Upper lobe of left lung (tissue), 6 donors: Measurements from ENCODE around the gene CNOT4. TPM values are rescaled to one million over a fixed set of nuclear protein-coding genes. Genes with fewer than 3 reads are reported as not detected.

Experiments
- ATAC-seq, 2 donors: fragments of 200-7000 bp; cut with Tn5 transposase; one replicate each; pipeline ENCODE4 v1.9.1; 2022; ENCODE audit warnings: mild to moderate bottlenecking in 2 of 2, moderate library complexity in 2 of 2; ENCODE audit not compliant: low FRiP score in 2 of 2
- DNase-seq, 2 donors: peaks; one replicate each; pipeline ENCODE4 v3.0.0-alpha.2; 2019 to 2020
- H3K27ac ChIP-seq, 4 donors: fragments of 200-600 bp; sonication (generic); one replicate each; pipeline ENCODE4 v1.5.1; 2016 to 2019
- H3K27me3 ChIP-seq, 4 donors: fragments of 200-600 bp; sonication (generic); one replicate each; pipeline ENCODE4 v1.5.1; 2017 to 2019
- H3K36me3 ChIP-seq, 4 donors: fragments of 200-600 bp; sonication (generic); one replicate each; pipeline ENCODE4 v1.5.1; 2016 to 2019
- H3K4me1 ChIP-seq, 4 donors: fragments of 200-600 bp; sonication (generic); one replicate each; pipeline ENCODE4 v1.5.1; 2018 to 2019
- H3K4me3 ChIP-seq, 4 donors: fragments of 200-600 bp; sonication (generic); one replicate each; pipeline ENCODE4 v1.5.1; 2017 to 2019; ENCODE audit warnings: mild to moderate bottlenecking in 2 of 4, moderate library complexity in 1 of 4
- H3K9me3 ChIP-seq, 4 donors: fragments of 200-600 bp; sonication (generic); one replicate each; pipeline ENCODE4 v1.5.1; 2018 to 2019
- EP300 ChIP-seq, 4 donors: sonication (generic); formaldehyde crosslinking; IDR thresholded peaks; one replicate each; pipeline ENCODE4 v1.5.1; 2017; ENCODE audit warnings: antibody characterized with exemption in 4 of 4, control low read depth in 2 of 4
- POLR2A ChIP-seq, 4 donors: fragments of 450-650 bp; IDR thresholded peaks; one replicate each; pipeline ENCODE4 v1.5.1; 2016 to 2017; ENCODE audit warnings: antibody characterized with exemption in 4 of 4, mild to moderate bottlenecking in 2 of 4
- POLR2AphosphoS5 ChIP-seq, 2 donors: sonication (generic); formaldehyde crosslinking; IDR thresholded peaks; one replicate each; pipeline ENCODE4 v1.5.1; 2017; ENCODE audit warnings: antibody characterized with exemption in 2 of 2
- WGBS, 2 donors: methylation state at CpG; one replicate each; pipeline ENCODE4 v1.1.5; 2017 to 2018; 5-methylcytosine and 5-hydroxymethylcytosine counted together
- total RNA-seq, 6 donors: library from RNA; depleted of rRNA in 4 of 6; stranded (reverse); fragments of >200 nt in 4 of 6; gene quantifications; one replicate each; pipeline versions ENCODE4 v1.1.0 to v1.2.1, GENCODE V29; 2016 to 2021
- TF ChIP-seq, protein P1 (sequence below), 6 experiments: fragments of 450-650 bp in 4 of 6; fragments of 200-600 bp in 2 of 6; sonication (generic) in 2 of 6; IDR thresholded peaks; one replicate each; pipeline ENCODE4 v1.5.1; 2016 to 2019; ENCODE audit warnings: antibody characterized with exemption in 6 of 6
- donor health status: DM: no; HTN: no; CAD: no; lungs with moderate emphysema.
- donor health status: DM: no; HTN: yes; CAD: no; lungs with severe emphysema.

Gene CNOT4
- total RNA-seq, 6 donors from 2014 or later = 12.1 to 25.7 (median 19.5) TPM

DNA sequence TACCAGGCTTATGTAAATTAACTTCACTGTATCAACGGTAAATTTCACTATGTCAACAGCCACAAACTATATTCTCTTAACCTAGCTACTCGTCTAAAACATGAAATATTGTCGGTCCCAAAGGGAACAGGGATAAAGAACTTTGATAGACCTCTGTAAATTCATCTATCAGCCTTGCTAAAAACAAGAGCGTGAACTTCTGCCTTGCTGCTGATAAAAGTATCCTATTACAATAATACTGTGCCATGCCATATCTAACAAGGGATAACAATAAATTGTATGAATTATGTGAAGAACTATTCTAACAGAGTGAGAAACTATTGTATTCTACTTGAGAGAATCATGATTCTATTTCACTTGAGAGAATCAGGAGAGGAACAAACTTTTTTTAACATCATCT lies 117.2 kb downstream of the CNOT4 start:
- ATAC-seq (no peak), DNase-seq (no peak)
- Histone ChIP-seq H3K36me3 (peaks cover 6 to 30% (median 11%) of the 10 kb centered on the region in 4 donors), H3K4me3 (no peak overlapping the region), H3K9me3 (no peaks in the 10 kb centered on the region), H3K4me1 (peaks cover 0 to 6% (median 2%) of the 10 kb centered on the region in 4 donors), H3K27me3 (no peaks in the 10 kb centered on the region), H3K27ac (no peak overlapping the region)
- WGBS, 2 donors = 74 to 86% methylated on average over 4 of the region's 4 CpGs
- TF ChIP-seq POLR2A (IDR thresholded peaks at IDR 0.05) = no peak
- TF ChIP-seq EP300 (IDR thresholded peaks at IDR 0.05) = no peak
- TF ChIP-seq, protein P1, sequence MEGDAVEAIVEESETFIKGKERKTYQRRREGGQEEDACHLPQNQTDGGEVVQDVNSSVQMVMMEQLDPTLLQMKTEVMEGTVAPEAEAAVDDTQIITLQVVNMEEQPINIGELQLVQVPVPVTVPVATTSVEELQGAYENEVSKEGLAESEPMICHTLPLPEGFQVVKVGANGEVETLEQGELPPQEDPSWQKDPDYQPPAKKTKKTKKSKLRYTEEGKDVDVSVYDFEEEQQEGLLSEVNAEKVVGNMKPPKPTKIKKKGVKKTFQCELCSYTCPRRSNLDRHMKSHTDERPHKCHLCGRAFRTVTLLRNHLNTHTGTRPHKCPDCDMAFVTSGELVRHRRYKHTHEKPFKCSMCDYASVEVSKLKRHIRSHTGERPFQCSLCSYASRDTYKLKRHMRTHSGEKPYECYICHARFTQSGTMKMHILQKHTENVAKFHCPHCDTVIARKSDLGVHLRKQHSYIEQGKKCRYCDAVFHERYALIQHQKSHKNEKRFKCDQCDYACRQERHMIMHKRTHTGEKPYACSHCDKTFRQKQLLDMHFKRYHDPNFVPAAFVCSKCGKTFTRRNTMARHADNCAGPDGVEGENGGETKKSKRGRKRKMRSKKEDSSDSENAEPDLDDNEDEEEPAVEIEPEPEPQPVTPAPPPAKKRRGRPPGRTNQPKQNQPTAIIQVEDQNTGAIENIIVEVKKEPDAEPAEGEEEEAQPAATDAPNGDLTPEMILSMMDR (IDR thresholded peaks at IDR 0.05) = no peak
- no peak for TF ChIP-seq POLR2AphosphoS5 (IDR thresholded peaks at IDR 0.05)

DNA sequence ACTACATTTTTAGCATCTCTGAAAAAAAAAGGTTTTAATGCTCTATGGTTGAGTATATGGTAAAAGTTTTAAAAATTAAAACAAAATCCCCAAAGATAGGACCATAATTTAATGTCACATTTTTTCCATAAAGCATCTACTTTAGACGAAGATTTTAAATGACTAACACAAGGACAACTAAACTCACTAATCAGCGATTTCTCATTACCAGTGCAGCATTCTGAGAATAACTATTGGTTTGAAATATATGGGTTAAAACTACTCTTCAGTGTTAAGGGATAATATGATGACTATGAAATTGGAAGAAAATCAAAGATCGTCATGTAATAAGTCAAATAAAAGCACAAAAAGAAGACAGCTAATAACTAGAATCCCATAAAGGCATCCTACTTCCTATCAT lies 118.4 kb downstream of the CNOT4 start:
- peaks cover 0 to 6% (median 2%) of the 10 kb centered on the region in 4 donors for H3K4me1 ChIP-seq
- DNase-seq (no peak), ATAC-seq (no peak)
- H3K9me3 ChIP-seq = no peaks in the 10 kb centered on the region
- peaks cover 6 to 30% (median 11%) of the 10 kb centered on the region in 4 donors for H3K36me3 ChIP-seq
- H3K27ac ChIP-seq = no peak overlapping the region
- no peak overlapping the region for H3K4me3 ChIP-seq
- WGBS, 2 donors = 89 to 91% methylated on average over 3 of the region's 3 CpGs
- no peak for TF ChIP-seq EP300 (IDR thresholded peaks at IDR 0.05)
- no peak for TF ChIP-seq POLR2AphosphoS5 (IDR thresholded peaks at IDR 0.05)
- TF ChIP-seq, protein P1 (IDR thresholded peaks at IDR 0.05) = no peak
- no peak for TF ChIP-seq POLR2A (IDR thresholded peaks at IDR 0.05)
- H3K27me3 ChIP-seq = no peaks in the 10 kb centered on the region

- Histone ChIP-seq H3K36me3 (peaks cover 6 to 30% (median 11%) of the 10 kb centered on the region in 4 donors), H3K27me3 (no peaks in the 10 kb centered on the region), H3K4me1 (peaks cover 0 to 6% (median 2%) of the 10 kb centered on the region in 4 donors), H3K4me3 (no peak overlapping the region), H3K27ac (no peak overlapping the region), H3K9me3 (no peaks in the 10 kb centered on the region)
- ATAC-seq = no peak
- TF ChIP-seq POLR2A (IDR thresholded peaks at IDR 0.05) = no peak
- no peak for TF ChIP-seq EP300 (IDR thresholded peaks at IDR 0.05)
- no peak for TF ChIP-seq POLR2AphosphoS5 (IDR thresholded peaks at IDR 0.05)
- TF ChIP-seq, protein P1 (IDR thresholded peaks at IDR 0.05) = no peak
- no peak for DNase-seq
Observed at GRCh38 chr7:135390829-135391228, 119.1 kb downstream of the CNOT4 start.

DNA sequence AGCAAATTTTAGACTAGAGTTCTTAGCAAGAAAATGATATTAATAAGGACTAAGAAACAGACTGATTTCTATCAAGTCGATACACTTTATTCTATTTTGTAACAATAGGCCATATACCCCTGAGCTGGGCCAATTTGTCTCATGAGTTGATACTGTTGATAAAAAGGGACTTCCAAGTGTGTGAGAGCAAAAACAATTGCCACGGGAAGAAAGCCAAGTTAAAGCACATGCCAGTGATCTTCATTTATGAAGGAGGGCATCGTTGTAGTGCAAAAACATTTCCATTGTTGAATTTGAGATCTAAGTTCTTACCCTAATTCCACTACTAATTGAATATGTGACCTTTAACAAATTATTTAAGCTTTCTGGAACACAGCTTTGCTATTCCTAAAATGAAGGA lies 119.9 kb downstream of the CNOT4 start:
- ATAC-seq (no peak), DNase-seq (no peak)
- Histone ChIP-seq H3K36me3 (peaks cover 6 to 22% (median 7%) of the 10 kb centered on the region in 4 donors), H3K9me3 (no peaks in the 10 kb centered on the region), H3K27ac (no peak overlapping the region), H3K4me3 (no peak overlapping the region), H3K27me3 (no peaks in the 10 kb centered on the region), H3K4me1 (peaks cover 0 to 6% (median 2%) of the 10 kb centered on the region in 4 donors)
- 50 to 55% methylated on average over 3 of the region's 3 CpGs for WGBS, 2 donors
- TF ChIP-seq POLR2A (IDR thresholded peaks at IDR 0.05) (no peak), EP300 (IDR thresholded peaks at IDR 0.05) (no peak), POLR2AphosphoS5 (IDR thresholded peaks at IDR 0.05) (no peak)
- TF ChIP-seq, protein P1 (IDR thresholded peaks at IDR 0.05) = no peak

DNA sequence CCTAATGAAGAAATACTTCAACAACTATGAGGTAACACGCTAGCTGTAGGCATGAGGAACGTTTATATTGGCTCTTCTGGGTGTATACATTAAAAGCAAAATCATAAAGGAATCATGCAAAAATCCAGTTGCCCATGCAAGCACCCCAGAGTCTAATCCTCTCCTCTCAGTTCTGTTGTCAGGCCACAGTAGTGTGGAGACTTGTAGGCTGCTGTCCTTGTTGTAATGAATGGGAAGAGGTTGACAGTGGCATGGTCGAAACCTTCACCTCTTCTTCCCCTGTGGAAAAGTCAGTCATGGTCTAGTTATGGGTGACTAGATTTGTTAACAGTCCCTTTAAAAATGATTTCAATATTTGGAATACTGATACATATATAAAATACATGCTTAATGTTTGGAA lies 121.3 kb downstream of the CNOT4 start:
- peaks cover 0 to 8% (median 0%) of the 10 kb centered on the region in 4 donors for H3K36me3 ChIP-seq
- no peaks in the 10 kb centered on the region for H3K9me3 ChIP-seq
- H3K4me1 ChIP-seq = peaks cover 0 to 6% (median 2%) of the 10 kb centered on the region in 4 donors
- no peak for TF ChIP-seq EP300 (IDR thresholded peaks at IDR 0.05)
- TF ChIP-seq POLR2AphosphoS5 (IDR thresholded peaks at IDR 0.05) = no peak
- TF ChIP-seq, protein P1 (IDR thresholded peaks at IDR 0.05) = no peak
- no peak for TF ChIP-seq POLR2A (IDR thresholded peaks at IDR 0.05)
- 89 to 93% methylated on average over 3 of the region's 3 CpGs for WGBS, 2 donors
- no peak overlapping the region for H3K27ac ChIP-seq
- H3K4me3 ChIP-seq = no peak overlapping the region
- DNase-seq (no peak), ATAC-seq (no peak)
- H3K27me3 ChIP-seq = no peaks in the 10 kb centered on the region
